ENCODE results near the gene MYD88.

MYD88 gene

DNA sequence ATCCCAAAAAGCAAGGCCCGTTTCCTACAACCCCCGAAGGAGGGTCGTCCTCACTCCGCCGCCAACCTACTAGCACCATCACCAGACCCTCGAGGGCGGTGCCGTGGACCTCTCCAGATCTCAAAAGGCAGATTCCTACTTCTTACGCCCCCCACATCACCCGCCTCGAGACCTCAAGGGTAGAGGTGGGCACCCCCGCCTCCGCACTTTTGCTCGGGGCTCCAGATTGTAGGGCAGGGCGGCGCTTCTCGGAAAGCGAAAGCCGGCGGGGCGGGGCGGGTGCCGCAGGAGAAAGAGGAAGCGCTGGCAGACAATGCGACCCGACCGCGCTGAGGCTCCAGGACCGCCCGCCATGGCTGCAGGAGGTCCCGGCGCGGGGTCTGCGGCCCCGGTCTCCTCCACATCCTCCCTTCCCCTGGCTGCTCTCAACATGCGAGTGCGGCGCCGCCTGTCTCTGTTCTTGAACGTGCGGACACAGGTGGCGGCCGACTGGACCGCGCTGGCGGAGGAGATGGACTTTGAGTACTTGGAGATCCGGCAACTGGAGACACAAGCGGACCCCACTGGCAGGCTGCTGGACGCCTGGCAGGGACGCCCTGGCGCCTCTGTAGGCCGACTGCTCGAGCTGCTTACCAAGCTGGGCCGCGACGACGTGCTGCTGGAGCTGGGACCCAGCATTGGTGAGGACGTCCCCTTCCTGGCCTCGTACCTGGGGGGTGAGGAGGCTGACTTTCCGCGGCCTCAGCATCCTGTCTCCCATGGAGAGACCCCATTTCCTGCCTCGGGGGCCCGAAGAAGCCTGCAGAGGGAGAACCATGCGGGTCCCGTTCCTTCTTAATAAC, at the start of gene MYD88:
TSS of gene MYD88 (plus strand) at position 313 of the 842 bp plus-strand sequence. CDS start at position 353, 40 bp downstream.
- DNase-seq (ENCODE audit: low read depth in 1 of 2, low spot score in 1 of 2), result peak; percentile 64 to 75

DNA sequence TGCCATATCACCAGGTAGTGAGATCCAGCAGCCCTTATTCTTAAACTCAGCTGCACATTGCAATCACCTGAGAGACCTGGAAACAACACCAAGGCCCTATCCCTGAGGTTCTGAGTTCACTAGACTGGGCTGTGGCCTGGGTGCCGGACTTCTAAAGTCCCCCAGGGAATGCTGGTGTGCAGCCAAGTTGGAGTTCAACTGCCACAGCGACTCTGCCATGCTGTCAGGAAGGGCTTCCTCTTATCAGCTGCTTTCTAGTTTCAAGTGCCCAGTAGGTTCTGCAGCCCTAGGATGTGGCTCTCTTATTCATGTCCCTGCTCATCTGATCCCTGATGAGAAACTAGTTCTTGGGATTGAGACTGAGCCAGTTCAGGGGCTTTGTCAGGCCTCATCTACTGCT, 49.3 kb upstream of the MYD88 start:
- no peak for DNase-seq (ENCODE audit: low read depth in 1 of 2, low spot score in 1 of 2)

DNA sequence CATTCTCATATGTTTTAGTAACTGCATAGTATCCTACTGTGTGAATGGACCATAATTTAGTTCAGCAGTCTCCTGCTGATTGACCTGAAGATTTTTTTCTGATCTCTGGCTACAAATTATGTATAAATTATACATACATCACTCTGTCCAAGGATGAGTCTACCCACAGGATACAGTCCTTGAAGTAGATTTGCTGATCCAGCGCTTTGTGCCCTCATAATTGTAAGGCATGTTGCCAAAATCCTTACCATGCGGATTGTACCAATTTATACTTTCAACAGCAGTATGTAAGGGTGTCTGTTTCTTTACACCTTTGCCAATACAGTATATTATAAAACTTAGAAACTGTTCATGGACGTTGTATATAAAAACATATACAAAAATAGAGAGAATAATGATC, 48.0 kb upstream of the MYD88 start:
- no peak for DNase-seq (ENCODE audit: low read depth in 1 of 2, low spot score in 1 of 2)

DNA sequence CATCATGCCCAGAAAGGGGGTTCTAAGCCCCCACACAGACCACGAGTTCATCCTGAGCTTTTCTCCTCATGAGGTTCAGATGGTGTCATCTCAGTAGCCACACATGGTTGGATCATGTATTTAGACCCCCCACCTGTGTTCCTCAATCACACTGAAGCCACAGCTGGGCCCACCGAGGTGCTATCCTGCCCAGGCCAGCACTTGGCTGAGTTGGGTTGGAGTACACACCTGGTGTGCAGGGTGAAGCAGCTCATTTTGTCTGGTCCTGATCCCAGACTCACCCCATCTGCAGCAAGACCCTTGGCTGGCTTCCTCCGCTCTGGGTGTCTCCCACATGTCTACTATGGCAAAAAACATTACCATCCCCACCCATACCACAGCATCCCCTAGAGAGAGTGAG, 43.5 kb upstream of the MYD88 start:
- no peak for DNase-seq (ENCODE audit: low read depth in 1 of 2, low spot score in 1 of 2)

DNA sequence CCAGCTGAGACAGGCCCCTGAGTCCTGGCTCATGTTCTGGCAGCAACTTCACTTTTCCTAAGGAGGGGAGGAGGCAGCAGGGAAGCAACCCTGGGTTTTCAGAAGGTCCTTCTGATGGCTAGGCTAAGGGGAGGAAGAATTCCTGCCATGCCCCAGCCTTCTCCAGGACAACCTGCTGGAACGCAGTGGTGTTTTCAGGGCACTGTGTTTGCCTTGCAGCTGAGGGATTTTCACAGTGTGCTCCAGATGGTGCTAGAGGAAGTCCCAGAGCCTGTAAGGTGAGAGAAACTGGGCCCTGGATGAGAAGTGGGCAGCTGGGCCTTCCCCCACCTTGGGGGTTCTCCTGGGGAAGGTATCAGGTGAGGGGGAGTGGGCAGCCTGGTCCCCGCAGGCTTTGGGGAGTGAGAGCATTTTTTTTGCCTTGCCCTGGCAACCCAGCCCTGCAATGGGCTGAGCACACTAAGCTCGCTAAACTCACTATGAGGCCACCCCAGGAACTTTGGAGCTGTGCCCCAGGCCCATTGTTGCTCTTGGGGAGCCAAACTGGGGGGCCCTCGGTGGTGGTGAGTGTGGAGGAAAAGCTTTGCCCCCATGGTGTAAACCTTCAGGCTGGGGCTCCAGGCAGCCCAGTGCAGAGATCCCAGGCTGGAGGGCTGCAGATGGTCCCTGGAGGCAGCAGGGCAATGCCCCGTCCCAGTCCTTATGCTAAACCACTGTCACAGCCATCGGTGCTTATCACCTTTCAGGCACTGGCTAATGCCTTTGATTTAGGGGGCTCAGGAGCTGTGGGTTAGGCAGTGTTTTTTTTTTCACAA, 42.6 kb upstream of the MYD88 start:
- DNase-seq (ENCODE audit: low read depth in 1 of 2, low spot score in 1 of 2), result no peak

DNA sequence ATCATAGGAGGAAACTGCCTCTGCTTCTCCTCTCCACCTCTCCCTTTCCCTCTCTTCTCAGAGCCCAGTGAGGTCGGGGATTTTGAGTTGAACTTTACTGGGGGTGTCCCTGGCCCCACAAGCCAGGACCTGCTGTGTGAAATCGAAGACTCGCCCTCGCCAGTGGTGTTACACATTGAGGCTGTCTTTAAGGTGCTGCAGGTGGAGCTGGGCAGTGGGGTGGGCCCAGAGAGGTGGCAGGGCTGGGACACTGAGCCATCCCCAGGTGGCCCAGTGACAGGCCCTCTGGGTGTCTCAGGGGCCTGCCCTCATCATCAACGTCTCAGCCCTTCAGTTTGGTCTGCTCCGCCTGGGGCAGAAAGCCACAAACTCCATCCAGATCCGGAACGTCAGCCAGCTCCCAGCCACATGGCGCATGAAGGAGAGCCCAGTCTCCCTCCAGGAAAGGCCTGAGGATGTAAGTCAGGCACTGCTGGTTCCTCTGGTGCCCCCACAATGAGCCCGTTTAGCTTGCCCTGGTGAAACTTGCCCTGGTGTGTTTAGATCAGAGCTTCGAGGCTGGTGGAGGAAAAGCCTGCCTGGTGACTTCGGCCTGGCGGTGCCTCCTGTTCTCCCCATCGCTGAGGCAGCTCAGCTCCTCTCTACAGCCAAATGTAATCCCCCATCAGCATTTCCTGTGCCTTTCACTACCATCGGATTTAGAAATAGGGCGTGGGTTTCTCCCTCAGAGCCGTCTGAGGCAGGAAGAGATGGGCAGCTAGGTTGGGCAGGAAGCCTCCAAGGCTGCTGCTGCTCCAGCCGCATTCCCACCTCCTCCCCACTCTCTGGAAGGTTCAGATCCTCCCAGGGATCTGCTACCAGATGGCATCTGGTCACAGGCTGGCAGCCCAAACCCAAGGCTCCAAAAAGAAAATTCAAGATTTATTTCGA, 40.8 kb upstream of the MYD88 start:
- no peak for DNase-seq (ENCODE audit: low read depth in 1 of 2, low spot score in 1 of 2)

DNA sequence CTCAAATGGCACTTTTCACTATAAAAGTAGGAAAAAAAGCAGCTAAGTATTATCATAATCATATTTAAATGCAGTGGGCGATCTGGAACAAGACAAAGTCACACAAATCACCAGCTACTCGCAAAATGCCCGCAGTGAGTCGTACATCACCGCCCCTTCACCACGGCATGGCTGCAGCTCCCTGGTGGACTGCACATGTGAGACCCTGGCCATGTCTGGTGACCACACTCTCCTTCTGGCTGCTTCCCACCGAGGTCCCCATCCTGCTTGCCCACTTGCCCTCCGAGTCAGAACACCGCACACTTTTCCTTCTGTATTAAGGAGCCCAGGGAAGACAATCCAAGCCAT, 40.1 kb upstream of the MYD88 start:
- no peak for DNase-seq (ENCODE audit: low read depth in 1 of 2, low spot score in 1 of 2)

DNA sequence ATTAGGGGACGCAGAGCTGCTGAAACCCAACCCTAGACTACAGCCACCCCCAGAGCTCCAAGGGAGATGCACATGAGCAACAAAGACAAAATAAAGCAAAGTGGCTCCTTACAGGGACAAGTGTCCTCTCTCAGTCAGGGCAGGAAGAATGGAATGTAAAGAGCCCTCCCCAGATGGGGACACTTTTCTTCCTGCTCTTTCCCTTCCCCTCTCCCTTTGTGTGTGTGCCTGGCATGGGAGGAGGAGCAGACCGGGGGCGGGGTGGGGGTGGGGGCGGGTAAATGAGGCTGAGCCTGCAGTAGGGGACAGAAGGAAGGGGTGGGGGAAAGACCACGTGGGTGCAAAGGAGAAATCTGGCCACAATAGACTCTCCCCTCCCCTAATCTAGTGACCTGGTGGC, 38.9 kb upstream of the MYD88 start:
- no peak for DNase-seq (ENCODE audit: low read depth in 1 of 2, low spot score in 1 of 2)

DNA sequence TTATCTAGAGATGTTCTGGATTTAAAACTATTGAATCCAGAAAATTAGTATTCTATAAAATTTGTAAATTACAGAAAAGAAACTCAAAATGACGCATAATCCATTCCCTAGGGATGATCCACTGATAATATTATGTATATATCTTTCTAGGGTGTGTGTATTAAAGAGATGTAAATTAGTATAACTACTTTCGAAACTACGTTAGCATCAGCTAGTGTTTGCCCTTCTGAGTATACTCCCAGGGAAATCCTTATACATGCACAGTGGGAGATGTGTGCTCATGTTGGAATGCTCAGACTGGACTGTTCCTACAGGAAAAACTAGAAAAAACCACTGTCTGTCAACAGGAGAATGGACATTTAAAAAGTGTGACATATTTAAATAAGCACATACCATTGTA, 38.0 kb upstream of the MYD88 start:
- no peak for DNase-seq (ENCODE audit: low read depth in 1 of 2, low spot score in 1 of 2)

DNA sequence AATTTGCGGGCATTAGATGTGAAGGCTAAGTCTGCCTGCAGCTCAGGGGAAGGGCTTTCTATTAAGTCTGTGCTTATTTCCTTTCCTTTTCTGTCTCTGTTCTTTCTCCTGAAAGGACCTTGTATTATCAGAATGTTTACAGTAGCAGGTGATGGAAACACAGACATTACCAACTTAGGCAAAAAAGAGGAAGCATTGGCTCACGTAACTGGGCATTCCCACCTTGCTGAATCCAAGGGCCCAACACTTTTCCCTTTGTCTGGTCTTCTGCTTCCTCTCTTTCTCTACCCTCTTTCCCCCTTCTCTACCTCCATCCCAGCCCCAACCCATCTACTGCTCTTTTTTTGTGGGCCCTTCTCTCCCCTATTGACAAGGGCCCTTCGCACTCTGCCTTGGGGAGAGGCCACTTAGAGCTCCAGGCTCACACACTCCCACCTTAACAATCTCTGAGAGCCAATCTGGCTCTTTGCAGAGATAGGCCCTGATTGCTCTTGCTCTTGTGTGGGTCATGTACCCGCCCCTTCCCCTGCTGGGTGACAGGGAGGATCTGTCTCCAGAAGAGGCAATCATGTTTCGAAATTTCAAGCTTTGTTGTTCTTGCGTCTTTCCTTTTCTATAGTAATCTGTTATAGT, 36.5 kb upstream of the MYD88 start:
- DNase-seq (ENCODE audit: low read depth in 1 of 2, low spot score in 1 of 2), result no peak

DNA sequence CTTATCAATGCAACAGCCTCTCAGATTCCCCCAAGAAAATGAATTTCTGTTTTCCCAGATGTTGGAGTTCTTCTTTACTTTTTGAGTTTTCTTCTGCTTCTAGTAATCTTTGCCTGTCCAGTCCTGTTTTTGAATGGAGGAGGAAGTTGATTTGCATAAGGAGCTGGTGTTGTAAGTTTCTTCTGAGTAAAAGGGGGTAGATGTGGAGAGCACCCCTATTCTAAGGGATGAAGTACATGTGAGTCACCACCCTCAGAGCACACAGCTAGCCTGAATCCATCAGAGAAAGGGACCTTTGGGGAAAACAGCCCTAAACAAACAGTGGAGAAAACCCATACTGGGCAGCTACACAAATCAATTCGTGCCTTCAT, 36.0 kb upstream of the MYD88 start:
- DNase-seq (ENCODE audit: low read depth in 1 of 2, low spot score in 1 of 2), result no peak

DNA sequence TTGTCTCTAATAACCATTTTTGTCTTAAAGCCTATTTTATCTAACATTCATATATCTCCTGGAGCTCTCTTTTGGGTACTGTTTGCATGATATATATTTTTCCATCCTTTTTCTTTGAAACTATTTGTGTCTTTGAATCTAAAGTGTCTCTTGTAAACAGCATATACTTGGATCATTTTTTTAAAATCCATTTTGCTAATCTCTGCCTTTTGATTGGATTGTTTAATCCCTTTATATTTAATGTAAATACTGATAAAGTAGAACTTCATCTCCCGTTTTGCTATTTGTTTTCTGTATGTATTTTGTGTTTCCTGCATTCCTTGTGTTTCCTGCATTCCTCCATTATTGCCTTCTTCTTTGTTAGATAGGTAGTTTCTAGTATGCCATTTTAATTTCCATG, 32.9 kb upstream of the MYD88 start:
- DNase-seq (ENCODE audit: low read depth in 1 of 2, low spot score in 1 of 2), result no peak

DNA sequence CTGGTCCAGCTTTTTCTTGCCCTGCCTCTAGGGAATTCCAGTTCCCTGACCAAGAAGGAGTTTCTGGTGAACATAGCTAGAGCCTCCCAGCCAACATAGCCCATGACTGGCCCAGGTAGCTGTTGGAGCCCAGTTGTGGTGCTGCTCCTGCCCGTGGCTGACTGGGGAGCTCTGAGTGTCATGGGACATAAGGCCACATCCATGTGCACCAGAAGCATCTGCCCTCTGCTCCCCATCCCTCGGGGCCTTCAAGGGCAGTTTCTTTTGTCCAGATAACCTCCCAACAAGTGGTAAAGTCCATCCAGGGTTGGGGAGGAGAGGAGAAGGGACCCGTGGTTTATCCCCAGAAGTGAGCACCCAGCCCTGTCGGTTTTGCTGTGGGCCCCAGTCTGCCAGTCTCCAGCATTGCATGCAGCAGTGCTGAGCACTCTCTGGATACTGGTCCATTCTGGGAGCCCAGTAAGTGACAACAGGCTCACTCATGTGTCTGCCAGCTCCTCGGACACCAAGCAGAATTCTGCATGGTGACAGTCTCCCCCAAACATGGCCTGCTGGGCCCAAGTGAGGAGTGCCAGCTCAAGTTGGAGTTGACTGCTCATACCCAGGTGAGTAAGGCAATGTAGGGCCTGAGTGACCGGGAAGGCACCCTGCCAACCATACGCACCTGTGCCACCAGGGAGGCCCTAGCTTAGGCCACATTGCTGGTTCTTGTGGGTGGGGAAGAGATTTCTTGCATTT, 30.4 kb upstream of the MYD88 start:
- DNase-seq (ENCODE audit: low read depth in 1 of 2, low spot score in 1 of 2), result no peak

DNA sequence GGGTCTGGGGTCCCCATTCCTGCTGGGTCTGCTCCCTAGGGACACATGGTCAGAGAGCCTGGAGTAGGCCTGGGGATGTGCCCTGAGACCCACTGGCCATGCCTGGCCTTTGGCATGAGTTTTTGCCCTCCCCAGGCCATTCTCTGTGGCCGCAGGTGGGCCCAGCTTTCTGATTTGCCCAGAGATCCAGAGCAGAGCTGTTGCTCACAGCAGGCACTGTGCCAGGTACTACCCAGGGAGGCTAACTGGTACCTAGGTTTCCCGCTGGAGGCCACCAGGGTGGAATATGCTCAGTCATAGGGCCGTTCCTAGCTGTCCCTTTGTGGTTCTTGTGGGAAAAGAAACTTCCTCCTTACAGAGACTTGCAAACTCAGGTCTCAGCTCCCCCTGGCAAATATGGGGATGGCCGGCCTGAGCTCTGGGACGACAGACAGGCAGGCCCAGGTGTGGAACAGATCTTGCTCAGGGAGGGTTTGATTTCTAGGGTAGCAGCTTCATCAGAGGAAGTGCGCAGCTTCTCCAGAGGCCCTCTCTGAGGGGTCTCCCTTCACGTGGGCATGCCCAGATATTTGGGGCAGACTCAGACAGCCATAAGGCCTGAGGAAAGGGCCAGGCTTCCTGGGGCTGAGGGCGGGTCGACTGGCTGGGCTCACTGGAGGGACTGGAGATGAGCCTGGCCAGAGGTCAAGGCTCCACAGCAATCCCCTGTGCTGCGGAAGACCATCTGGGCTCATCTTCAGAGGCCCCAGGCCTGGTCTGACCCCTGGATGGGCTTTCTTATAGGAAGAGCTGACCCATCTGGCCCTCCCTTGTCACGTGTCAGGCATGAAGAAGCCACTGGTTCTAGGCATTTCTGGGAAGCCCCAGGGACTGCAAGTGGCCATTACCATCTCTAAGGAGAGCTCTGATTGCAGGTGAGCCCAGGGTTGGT, 29.5 kb upstream of the MYD88 start:
- no peak for DNase-seq (ENCODE audit: low read depth in 1 of 2, low spot score in 1 of 2)

DNA sequence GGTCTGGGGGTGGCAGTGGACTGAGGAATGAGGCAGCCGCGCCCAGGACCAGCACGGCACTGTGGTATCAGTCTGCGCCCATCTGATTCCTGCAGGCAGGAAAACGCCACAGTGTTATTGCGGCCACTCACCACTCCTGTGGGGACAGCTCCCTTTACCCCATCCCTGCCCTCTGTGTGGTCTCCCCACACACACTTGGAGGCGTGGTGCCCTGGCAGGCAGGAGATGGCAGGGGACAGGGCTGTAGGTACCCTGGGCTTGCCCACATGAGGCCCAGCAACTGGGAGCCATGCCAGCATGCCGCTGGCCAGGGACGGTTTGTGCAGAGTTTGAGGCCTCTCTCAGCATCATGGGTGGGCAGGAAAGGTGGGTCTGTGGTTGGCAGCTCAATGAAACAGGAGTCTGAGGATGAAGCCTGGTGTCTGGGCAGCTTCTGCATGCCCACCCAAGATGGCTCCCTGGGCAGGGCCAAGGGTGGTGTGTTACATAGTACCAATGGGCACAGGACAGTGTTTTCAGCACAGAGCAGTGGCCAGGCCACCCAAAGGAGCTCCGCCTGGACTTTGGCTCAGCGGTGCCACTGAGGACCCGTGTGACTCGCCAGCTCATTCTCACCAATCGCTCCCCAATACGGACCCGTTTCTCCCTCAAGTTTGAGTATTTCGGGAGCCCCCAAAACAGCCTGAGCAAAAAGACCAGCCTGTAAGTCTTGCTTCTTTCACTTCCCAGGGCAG, 28.7 kb upstream of the MYD88 start:
- DNase-seq (ENCODE audit: low read depth in 1 of 2, low spot score in 1 of 2), result no peak

DNA sequence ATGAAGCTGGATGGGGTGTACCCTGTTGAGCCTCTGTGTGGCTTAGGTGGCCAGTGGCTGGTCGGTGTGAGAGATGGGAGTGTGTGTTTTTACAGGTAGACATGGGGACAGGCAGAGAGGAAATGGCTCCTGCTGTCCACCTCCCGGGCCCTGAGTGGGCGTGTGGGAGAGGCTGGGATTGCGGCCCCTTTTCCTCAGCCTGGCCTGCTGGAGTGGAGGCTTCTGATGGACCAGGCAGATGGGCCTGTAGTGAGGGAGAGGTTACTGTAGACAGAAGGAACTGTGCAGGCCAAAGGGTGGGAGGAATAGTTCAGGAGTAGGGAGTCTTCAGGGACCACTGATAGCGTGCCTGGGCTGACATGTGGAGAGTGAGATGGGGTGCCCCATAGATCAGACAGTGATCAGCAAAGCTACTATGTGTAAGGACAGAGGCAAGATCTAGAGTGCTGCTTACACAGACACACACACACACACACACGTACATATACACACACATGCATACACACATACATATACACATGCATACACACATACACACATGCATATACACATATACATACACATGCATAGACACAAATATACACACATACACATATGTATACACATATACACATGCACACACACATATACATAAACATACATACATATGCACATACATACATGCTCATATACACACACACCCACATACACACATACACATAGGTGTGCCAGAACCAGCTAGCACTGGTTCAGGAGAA, 28.0 kb upstream of the MYD88 start:
- no peak for DNase-seq (ENCODE audit: low read depth in 1 of 2, low spot score in 1 of 2)

DNA sequence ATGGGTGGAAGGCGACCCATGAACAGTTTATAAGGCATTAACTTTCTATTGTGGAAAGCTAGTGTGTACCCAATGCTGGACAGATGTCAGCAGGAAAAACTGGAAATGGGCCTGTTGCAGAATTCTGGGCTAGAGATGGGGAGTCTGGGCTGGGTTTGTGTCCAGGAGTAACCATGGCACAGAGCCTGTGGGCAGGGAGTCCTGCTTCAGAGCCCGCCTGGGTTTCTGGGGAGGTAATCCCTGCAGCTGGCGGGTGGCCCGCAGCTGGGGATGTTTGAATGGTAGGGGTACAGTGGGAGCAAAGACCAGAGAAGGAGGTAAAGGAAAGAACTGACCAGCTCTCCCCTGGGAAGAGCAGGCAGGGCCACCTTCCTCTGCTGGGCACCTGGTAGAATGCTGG, 27.3 kb upstream of the MYD88 start:
- DNase-seq (ENCODE audit: low read depth in 1 of 2, low spot score in 1 of 2), result no peak

Measured in stimulated activated CD4-positive, alpha-beta T cell treated with anti-CD3 and anti-CD28 coated beads, Interleukin-15, amount 100 ng/mL, for 1 hour (primary cell).